Glomerular visceral epithelial cell (primary cell): ENCODE results near the gene ARHGAP29.

Experiments
- DNase-seq: peaks from one replicate; pipeline ENCODE4 v3.0.0-alpha.2; 2016; ENCODE audit errors: extremely low spot score

Gene ARHGAP29, protein sequence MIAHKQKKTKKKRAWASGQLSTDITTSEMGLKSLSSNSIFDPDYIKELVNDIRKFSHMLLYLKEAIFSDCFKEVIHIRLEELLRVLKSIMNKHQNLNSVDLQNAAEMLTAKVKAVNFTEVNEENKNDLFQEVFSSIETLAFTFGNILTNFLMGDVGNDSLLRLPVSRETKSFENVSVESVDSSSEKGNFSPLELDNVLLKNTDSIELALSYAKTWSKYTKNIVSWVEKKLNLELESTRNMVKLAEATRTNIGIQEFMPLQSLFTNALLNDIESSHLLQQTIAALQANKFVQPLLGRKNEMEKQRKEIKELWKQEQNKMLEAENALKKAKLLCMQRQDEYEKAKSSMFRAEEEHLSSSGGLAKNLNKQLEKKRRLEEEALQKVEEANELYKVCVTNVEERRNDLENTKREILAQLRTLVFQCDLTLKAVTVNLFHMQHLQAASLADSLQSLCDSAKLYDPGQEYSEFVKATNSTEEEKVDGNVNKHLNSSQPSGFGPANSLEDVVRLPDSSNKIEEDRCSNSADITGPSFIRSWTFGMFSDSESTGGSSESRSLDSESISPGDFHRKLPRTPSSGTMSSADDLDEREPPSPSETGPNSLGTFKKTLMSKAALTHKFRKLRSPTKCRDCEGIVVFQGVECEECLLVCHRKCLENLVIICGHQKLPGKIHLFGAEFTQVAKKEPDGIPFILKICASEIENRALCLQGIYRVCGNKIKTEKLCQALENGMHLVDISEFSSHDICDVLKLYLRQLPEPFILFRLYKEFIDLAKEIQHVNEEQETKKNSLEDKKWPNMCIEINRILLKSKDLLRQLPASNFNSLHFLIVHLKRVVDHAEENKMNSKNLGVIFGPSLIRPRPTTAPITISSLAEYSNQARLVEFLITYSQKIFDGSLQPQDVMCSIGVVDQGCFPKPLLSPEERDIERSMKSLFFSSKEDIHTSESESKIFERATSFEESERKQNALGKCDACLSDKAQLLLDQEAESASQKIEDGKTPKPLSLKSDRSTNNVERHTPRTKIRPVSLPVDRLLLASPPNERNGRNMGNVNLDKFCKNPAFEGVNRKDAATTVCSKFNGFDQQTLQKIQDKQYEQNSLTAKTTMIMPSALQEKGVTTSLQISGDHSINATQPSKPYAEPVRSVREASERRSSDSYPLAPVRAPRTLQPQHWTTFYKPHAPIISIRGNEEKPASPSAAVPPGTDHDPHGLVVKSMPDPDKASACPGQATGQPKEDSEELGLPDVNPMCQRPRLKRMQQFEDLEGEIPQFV

DNA sequence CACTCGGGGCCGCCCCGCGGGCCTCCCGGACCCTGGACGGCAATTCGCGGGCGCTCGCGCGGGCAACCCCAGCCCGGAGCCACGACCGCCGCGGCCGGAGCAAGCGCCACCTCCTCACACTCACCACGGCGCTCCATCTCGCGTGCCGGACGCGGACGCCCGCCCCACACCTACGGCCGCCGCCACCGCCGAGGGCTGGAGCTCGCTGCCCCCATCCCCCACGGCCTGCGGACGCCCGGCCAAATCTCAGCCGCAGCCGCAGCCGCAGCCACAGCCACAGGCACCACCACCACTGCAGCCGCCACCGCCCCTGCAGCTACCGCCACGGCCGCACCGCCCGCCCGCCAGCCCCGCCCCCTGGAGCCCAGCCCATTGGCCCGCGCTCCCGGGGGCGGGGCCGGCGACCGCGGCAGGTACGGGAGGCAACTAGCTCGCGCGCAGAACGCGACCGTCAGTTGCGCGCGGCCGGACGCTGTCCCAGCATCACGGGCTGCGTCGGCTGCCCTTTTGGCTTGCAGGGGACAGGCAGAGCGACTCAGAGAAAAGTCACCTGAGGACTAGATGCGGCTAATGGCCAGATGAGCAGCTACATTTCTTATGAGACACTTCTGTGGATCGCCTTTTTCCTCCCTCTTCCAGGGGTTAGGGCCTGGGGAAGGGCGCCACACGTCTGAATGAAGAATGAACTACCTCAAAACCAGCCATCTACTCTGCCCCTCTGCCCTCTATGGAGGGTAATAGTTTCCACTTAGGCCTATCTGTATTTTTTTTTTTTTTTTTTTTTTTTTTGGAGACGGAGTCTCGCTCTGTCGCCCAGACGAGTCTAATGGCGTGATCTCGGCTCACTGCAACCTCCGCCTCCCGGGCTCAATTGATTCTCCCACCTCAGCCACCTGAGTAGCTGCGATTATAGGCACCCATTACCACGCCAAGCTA lies at the start of gene ARHGAP29:
Gene ARHGAP29 (minus strand): TSS at position 294 of the 936 bp plus-strand sequence. CDS start 5,973 bp downstream, outside the sequence.
- DNase-seq = peak; percentile 91

DNA sequence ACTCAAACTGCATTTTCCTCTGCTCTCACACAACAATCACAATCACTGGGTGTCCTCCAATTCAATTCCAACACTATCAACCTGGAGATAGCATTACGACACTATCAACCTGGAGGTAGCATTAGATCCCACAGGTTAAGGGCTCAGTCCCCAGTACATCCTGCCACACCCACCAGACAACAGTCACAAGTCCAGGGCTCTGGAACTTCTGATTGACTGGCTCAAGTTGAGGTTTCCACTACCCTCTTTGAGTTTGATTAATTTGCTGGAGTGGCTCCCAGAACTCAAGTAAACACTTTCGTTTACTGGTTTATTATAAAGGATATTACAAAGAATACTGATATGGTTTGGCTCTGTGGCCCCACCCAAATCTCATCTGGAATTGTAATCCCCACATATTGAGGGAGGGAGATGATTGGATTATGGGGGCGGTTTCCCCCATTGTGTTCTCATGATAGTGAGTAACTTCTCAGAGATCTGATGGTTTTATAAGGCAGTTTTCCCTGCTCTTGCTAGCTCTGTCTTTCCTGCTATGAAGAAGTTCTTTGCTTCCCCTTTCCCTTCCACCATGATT lies 49.6 kb upstream of the ARHGAP29 start:
- no peak for DNase-seq

DNA sequence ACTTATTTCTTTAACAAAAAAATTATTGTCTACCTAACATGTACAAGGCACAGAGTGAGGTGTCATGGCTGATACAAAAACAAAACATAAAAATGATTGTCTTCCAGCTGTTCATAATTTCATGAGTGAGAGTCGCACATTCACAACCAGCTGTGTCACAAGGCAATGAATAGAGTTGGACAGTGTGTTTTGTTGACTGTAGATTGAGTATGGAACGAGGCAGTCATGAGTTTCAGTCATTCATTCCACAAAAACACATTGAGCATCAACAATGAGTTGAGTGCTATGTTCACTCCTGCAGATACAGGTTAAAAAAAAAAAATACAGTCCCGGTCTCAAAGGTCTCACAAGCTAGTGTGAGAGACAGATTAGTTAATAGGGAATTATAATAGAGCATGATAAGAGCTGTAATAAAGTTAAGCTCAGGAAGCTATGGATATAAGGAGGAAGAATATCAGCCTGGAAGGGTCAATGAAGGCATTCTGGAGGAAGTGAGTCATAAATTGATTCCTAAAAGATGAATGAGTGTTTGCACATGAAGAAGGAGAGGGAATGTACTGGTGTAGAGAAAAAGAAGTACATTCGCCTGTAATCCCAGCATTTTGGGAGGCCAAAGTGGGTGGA lies 47.8 kb upstream of the ARHGAP29 start:
- DNase-seq = no peak

DNA sequence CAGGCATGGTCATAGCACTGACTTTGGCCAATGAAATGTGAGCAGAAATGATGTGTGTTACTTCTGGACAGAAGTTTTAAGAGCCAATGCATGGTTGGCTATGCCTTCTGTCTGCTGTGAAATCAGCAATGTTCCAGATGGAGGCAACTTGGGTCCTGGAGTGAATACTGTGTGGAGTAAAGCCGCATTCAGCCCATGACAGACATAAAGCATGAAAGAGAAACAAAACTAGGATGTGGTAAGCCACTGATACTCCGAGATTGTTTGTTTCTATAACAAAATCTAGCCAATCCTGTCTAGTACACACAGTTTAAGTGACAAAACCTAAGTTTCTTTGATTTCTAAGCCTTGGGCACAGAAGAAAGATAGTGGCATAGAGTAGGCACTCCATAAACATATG lies 47.1 kb upstream of the ARHGAP29 start:
- DNase-seq = no peak

DNA sequence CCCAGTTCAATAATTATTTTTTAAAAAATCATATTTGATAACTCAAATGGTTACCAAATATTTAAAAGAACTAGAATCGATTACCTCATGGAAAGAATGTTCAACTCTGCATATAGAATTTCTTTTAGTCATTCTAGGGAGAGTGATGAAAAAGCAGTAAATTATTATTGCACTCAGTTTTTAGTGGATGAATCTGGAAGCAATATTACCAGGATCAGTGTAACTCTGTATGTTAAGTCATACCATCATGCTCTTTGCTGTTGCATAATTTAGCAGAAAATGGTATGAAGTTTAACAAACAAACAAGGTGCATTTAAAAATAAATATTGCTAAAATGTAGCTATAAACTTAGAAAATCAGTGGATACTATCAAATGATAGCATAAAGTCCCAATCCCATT lies 46.1 kb upstream of the ARHGAP29 start:
- no peak for DNase-seq

DNA sequence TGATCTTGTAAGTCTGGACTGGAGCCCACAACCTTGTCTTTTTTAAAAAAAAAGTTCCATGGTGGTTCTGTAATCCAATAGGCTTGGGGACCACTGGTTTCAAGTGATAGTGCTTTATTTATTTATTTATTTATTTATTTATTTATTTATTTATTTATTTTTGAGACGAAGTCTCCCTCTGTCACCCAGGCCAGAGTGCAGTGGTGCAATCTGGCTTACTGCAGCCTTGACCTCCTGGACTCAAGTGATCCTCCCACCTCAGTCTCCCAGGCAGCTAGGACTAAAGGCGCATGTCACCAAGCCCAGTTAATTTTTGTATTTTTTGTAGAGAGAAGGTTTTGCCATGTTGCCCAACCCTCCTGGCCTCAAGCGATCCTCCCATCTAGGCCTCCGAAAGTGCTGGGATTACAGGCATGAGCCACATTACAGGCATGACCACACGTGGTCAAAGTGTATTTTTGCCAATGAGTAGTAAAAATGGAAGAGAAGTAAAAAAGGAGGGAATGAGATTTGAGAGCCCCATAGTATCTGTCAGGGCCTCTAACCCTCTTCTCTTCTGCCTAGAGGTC lies 44.8 kb upstream of the ARHGAP29 start:
- no peak for DNase-seq

DNA sequence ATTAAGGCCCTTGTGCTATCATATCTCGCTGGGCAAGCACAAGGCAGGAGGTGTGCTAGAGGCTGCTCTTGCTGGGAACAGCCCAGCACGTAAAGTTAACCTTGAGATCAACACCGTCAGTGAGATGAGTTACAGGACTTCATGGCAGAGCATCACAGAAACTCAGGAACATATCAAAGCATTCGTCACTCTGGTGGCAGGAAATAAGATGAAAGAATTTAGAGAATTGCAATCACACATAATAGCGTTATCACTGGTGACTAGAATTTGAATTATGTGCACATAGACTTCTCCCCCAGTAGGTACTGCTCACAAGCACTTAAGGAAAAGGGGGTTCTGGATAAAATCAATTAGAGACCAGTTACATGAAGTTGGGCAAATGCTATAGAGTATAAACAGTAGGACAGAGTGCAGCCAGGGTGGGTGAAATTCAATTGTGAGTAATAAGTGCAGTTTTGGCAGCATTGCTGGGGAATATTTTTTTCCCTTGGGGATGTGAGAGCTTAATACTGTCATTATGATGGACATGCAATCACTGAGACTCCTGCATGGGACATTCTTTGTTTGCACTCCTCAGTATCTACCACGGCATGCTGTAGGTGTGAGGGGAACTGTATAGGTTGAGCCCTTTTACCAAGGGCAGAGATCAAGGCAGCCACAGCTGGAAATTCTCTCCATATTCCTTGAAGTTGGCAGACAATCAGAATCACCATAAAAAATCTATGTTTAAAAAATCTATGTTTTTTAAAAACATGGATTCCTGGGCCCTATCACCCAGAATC lies 44.2 kb upstream of the ARHGAP29 start:
- DNase-seq = peak; percentile 47

DNA sequence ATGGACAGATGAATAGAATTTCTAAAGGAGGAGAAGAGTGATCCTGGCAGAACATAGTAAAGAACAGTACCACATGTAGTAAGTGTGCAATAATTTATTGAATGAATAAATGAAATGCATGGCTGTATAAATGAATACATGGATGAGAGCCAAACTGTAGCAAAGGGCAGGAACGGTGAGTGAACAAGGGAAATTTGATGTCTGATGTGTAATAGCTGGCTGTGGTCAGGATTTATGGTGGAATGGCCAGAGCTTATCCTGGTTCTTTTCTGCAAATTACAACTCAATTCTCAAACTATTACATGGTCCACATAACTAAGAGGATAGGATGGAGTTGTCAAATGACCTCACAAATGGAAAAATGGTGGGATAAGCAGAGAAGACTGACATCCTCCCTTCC lies 43.2 kb upstream of the ARHGAP29 start:
- DNase-seq = peak; percentile 62

DNA sequence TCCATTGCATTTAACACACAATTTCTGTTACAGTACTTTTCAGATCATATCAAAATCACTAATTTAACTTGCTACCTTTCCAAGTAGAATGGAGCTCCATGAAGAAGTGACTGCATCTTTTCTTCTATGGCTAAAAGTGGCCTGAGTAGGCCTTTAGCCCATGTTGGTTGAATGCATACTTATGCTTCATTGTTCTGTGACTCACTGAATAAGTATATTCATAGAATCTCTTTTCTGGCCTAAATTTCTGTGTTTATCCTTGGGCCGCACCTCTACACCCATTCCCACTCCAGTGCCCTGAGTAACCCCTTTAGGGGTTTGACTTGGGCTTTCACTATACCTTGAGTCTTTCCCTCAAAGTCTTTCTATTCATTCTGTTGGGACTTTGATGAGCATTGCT lies 42.1 kb upstream of the ARHGAP29 start:
- DNase-seq = no peak

DNA sequence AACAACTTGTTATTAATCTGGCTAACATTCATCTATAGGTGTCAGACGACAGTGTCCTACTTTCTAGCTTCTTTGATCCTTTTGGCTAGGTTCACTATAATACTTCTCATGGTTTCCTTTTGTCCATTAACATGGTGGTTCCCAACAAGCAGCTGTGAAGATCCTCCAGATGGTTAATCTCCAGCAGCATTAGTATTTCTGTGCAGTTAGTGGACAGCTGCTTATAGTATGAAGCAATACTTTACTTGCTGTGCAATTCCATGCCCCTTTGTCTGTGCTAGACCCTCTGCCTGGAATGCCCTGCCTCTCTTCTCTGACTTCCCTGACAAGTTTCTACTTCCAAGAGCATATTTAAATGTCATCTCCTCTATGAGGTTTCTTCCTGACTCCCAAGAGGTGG lies 41.7 kb upstream of the ARHGAP29 start:
- DNase-seq = no peak

DNA sequence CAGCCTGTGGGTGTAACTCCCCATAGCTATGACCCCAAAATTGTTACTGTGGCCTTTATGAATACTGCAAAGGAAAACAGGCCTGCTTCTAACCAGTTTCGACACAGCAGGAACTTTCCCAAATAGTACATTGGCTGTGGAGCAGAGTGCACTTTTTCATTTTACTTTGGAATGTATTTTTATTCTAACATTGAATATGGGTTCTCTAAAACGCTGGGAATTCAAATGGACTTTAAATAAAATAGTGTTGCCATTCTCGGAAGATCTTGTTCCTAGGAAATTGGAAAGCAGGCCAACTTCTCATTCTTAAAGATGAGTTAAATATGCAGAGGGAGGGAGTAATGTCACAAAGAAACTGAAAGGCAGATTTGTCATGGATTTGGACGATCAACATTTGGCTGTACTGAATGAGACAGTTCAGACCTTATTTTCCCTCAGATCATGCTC lies 39.6 kb upstream of the ARHGAP29 start:
- DNase-seq = no peak

DNA sequence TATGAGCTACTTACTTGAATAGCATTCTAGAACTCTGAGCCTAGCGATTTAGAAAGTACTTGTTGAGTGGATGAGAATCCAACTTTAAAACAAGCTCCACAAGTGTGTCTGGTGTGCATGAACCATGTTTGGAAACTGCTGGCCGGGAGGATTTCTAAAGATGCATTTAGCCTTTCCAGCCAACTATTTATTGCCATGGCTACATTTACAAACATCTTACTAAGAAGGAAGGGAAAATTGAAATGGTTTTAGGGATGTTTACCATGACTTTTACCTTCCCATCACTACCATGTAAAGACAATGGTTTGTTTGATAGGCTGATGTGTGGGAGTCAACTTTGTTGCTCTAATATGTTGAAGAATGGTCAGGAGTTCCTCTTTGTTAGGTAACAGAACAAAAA lies 37.7 kb upstream of the ARHGAP29 start:
- no peak for DNase-seq

DNA sequence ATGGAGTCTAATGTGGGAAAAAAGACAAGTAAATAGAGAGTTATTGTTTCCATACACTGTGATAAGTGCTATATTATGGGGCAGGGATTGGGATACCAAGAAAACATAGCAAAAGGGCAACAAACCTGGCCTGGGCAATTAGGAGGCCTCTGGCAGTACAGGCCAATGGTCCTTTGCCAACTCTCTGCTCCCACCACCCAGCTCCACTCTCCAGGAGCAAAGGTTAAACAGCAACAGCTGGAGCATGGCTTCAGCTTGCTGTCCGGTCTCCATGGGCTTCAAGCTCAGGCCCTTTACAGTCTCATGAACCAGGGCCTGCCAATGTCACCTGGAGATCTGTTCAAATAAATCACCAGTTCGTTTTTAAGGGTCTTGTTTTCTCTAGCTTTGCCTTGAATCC lies 37.2 kb upstream of the ARHGAP29 start:
- DNase-seq = no peak

DNA sequence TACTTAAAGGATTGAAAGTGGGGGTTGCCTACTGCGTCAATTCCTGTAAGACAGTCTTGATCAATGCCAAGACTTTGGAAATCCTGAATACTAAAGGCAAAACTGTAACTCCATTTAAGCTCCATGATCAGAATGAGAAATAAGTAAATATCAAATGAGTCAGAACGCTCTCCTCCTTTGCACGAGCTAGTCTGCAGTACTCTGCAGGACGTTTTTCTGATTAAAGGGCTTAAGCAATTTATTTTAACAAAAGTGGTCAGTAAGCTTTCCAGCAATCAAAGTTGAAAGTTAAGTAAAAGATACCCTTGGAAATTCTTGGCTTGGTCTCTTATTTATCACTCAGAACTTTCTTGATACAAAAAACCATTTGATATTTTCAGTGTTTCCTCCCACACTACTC lies 35.7 kb upstream of the ARHGAP29 start:
- DNase-seq = no peak

DNA sequence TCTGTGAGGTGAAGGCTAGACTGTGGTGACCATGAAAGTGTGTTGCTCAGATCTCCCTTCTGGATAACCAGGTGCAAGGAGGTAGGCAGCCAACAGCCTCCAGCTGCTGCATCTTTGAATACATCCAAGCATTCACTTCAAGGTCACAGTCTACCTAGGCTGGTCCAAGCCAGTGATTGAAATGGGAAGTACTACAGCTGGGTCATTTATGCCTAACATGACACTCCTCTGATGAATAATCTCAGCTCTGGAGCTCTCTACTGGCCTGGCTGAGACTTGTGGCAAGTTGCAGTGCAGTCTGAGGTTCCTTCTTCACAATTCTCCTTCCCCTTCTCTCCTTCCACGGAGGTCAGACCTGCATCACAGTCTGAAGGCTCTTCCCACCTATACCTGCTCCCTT lies 35.0 kb upstream of the ARHGAP29 start:
- DNase-seq = no peak

DNA sequence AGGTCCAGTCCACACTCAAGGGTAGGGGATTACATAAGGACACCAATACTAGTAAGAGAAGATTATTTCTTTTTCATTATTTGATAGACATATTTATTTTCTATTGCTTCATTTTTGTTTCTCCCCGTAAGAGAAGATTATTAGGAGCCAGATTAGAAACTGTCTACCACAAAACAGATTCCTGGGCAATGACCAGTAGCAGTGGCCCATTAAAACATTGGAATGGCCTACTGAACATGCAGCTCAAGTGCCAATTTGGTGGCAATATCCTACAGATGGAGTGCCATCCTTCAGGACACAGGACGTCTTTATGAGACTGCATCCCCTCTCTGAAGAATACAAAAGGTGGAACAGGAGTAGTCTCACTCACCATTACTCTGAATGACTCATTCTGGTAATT lies 34.0 kb upstream of the ARHGAP29 start:
- DNase-seq = no peak

DNA sequence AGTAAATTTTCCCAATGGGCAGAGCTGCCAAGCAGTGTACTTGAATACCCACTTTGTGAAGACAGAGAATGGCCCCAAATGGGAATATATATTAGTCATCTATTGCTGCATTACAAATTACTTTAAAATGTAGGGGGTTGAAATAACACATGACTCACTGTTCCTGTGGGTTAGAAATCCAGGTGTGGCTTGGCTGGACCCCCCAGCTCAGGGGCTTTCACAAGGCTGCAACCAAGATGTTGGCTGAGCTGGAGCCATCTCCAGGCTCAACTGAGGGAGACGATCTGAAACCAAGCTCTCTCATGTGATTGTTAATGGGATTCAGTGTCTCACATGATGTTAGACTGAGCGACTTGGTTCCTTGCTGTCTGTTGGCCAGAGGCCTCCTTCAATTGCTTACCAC lies 33.4 kb upstream of the ARHGAP29 start:
- DNase-seq = peak; percentile 98

DNA sequence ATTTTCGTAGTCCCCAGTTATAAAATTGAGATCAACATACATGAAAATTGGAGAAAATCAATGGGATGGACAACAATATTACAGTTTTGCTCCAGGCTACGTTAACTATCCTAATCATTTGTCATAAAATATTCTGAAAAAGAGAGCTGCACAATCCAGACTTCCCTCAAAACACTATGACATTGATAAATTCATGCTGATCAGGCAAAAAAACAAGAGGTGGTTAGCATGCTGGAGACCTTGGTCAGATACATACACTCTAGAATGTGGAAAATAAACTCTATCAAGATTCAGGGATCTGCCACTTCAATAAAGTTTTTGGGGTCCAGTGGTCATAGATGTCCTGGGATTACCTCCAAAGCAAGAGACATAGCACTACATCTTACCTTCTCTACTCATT lies 32.5 kb upstream of the ARHGAP29 start:
- no peak for DNase-seq

DNA sequence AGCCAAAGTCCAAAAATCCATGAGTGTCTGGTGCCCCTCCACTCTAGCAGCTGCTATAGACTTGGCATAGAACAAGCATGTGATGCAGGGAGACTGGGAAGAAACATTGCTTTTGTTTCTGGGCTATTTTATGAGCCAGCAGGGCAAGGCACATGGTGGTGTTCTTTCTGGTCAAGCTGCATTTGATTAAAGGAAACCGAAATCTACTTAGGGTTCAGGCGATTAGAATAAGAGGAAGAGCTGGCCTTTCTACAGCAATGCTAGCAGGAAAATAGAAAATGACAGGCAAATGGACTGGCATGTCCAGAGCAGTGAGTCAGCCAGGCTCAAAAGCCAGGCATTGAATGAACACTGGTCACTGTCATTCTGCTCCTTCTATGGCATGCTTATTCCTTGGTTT lies 28.5 kb upstream of the ARHGAP29 start:
- peak; percentile 26 for DNase-seq
